ENCODE data around the gene SLC36A4. TPM values are rescaled to one million over a fixed set of nuclear protein-coding genes. Genes with fewer than 3 reads are reported as not detected.
"Not testable (repeated sequence)": the region's sequence is repeated elsewhere in the genome, so short reads cannot be mapped to it uniquely, and the experiment has no call there.

The SLC36A4 gene
- total RNA-seq: 14.4 and 17.0 TPM in 2 replicates

GRCh38 chr11:93197380-93198214, at the start of gene SLC36A4:
SLC36A4 (minus strand) TSS chr11:93197991; CDS start chr11:93197832, 159 bp downstream.
- intact Hi-C loops (cut with micrococcal nuclease): loop anchor here (1.0 to 5.0 kb wide), 6 partner anchors 345 to 1870 kb away; partner anchors contain the start of genes C11orf54, CEP295, FUT4 and MED17

- intact Hi-C loops (cut with micrococcal nuclease): not testable (repeated sequence)
Observed at GRCh38 chr11:93246790-93247189, 49.0 kb upstream of the SLC36A4 start.

- intact Hi-C loops (cut with micrococcal nuclease): no loop called here
Observed at GRCh38 chr11:93244018-93244417, 46.2 kb upstream of the SLC36A4 start.

- intact Hi-C loops (cut with micrococcal nuclease): no loop called here
Observed at GRCh38 chr11:93239966-93240365, 42.2 kb upstream of the SLC36A4 start.

GRCh38 chr11:93238956-93239355, 41.2 kb upstream of the SLC36A4 start:
- intact Hi-C loops (cut with micrococcal nuclease): no loop called here

- intact Hi-C loops (cut with micrococcal nuclease): no loop called here
Observed at GRCh38 chr11:93236741-93237675, 39.2 kb upstream of the SLC36A4 start.

- intact Hi-C loops (cut with micrococcal nuclease): loop anchor here (1.0 kb wide), 4 partner anchors 308 to 550 kb away; partner anchors contain the start of gene MED17
Observed at GRCh38 chr11:93234602-93235207, 36.9 kb upstream of the SLC36A4 start.

- intact Hi-C loops (cut with micrococcal nuclease): loop anchor here (10.0 kb wide), 1 partner anchor 145 kb away; no protein-coding TSS in a partner anchor
Observed at GRCh38 chr11:93229876-93230275, 32.1 kb upstream of the SLC36A4 start.

- intact Hi-C loops (cut with micrococcal nuclease): loop anchor here (1.0 to 10.0 kb wide), 2 partner anchors 141 to 283 kb away; no protein-coding TSS in a partner anchor
Observed at GRCh38 chr11:93225662-93226061, 27.9 kb upstream of the SLC36A4 start.

- intact Hi-C loops (cut with micrococcal nuclease): loop anchor here (10.0 kb wide), 1 partner anchor 137 kb away; no protein-coding TSS in a partner anchor
Observed at GRCh38 chr11:93221539-93221938, 23.7 kb upstream of the SLC36A4 start.

- intact Hi-C loops (cut with micrococcal nuclease): loop anchor here (10.0 kb wide), 1 partner anchor 135 kb away; no protein-coding TSS in a partner anchor
Observed at GRCh38 chr11:93220078-93220477, 22.3 kb upstream of the SLC36A4 start.

GRCh38 chr11:93219440-93219839, 21.6 kb upstream of the SLC36A4 start:
- intact Hi-C loops (cut with micrococcal nuclease): no loop called here

- intact Hi-C loops (cut with micrococcal nuclease): no loop called here
Observed at GRCh38 chr11:93216511-93217101, 18.8 kb upstream of the SLC36A4 start.

- intact Hi-C loops (cut with micrococcal nuclease): no loop called here
Observed at GRCh38 chr11:93213622-93214021, 15.8 kb upstream of the SLC36A4 start.

GRCh38 chr11:93212094-93212493, 14.3 kb upstream of the SLC36A4 start:
- intact Hi-C loops (cut with micrococcal nuclease): no loop called here

GRCh38 chr11:93209466-93209865, 11.7 kb upstream of the SLC36A4 start:
- intact Hi-C loops (cut with micrococcal nuclease): no loop called here

GRCh38 chr11:93208663-93209270, 11.0 kb upstream of the SLC36A4 start:
- intact Hi-C loops (cut with micrococcal nuclease): no loop called here

- intact Hi-C loops (cut with micrococcal nuclease): loop anchor here (5.0 kb wide), 1 partner anchor 1868 kb away; the partner anchor contains the start of gene SRSF8
Observed at GRCh38 chr11:93199616-93200015, 1.8 kb upstream of the SLC36A4 start.

GRCh38 chr11:93198215-93198845, 539 bp upstream of the SLC36A4 start:
- intact Hi-C loops (cut with micrococcal nuclease): loop anchor here (5.0 kb wide), 1 partner anchor 1869 kb away; the partner anchor contains the start of gene SRSF8

Measured in T-helper 2 cell treated with Interferon-gamma antibody and Interleukin-4, amounts not matched to agents 100 ng/mL and 5 ng/mL, for 36 hours (primary cell).